Muscle of leg (tissue), 11 donors: ENCODE measurements around the gene CPNE5. TPM values are rescaled to one million over a fixed set of nuclear protein-coding genes. Genes with fewer than 3 reads are reported as not detected.
A peak's percentile ranks its signal among the peaks of the same experiment; 100 is the strongest.

Experiments used
- DNase-seq: peaks from one replicate; pipeline ENCODE4 v3.0.0; 2013
- H3K27ac ChIP-seq: one replicate; pipeline ENCODE4 v1.5.1; 2013; ENCODE audit warnings: mild to moderate bottlenecking, low read length, control low read depth
- H3K27me3 ChIP-seq: one replicate; pipeline ENCODE4 v1.6.1; 2013; ENCODE audit warnings: low read length; ENCODE audit not compliant: control insufficient read depth, insufficient read depth
- H3K36me3 ChIP-seq: one replicate; pipeline ENCODE4 v1.6.1; 2013; ENCODE audit warnings: low read length; ENCODE audit not compliant: control insufficient read depth, insufficient read depth
- H3K4me1 ChIP-seq: one replicate; pipeline ENCODE4 v1.6.1; 2013; ENCODE audit warnings: low read length; ENCODE audit not compliant: control insufficient read depth, insufficient read depth
- H3K4me3 ChIP-seq: one replicate; pipeline ENCODE4 v1.5.1; 2013; ENCODE audit warnings: low read length, control low read depth
- H3K9me3 ChIP-seq: replicated peaks from 2 replicates; pipeline ENCODE4 v1.6.1; 2013; ENCODE audit warnings: low read depth, low read length; ENCODE audit not compliant: control insufficient read depth
- WGBS: methylation state at CpG from one replicate; pipeline ENCODE4 v1.1.5; 2013; ENCODE audit warnings: missing lambda C conversion rate; ENCODE audit not compliant: insufficient coverage; 5-methylcytosine and 5-hydroxymethylcytosine counted together
- polyA plus RNA-seq, 8 donors: library from polyadenylated mRNA; unstranded; fragments of 120-200 nt; gene quantifications; one replicate each; pipeline versions ENCODE4 v1.2.1 to v1.2.3, GENCODE V29; 2013; ENCODE audit warnings: inconsistent platforms in 1 of 8, low replicate concordance in 1 of 8; ENCODE audit not compliant: insufficient read length in 8 of 8, insufficient read depth in 1 of 8
- total RNA-seq: library from RNA; stranded (reverse); fragments of 120-200 nt; gene quantifications from one replicate; pipeline ENCODE4 v1.2.4, GENCODE V29; 2013

CPNE5 gene
- total and polyA plus RNA-seq, 9 donors = 4.9 to 17.8 (median 8.2) TPM

DNA sequence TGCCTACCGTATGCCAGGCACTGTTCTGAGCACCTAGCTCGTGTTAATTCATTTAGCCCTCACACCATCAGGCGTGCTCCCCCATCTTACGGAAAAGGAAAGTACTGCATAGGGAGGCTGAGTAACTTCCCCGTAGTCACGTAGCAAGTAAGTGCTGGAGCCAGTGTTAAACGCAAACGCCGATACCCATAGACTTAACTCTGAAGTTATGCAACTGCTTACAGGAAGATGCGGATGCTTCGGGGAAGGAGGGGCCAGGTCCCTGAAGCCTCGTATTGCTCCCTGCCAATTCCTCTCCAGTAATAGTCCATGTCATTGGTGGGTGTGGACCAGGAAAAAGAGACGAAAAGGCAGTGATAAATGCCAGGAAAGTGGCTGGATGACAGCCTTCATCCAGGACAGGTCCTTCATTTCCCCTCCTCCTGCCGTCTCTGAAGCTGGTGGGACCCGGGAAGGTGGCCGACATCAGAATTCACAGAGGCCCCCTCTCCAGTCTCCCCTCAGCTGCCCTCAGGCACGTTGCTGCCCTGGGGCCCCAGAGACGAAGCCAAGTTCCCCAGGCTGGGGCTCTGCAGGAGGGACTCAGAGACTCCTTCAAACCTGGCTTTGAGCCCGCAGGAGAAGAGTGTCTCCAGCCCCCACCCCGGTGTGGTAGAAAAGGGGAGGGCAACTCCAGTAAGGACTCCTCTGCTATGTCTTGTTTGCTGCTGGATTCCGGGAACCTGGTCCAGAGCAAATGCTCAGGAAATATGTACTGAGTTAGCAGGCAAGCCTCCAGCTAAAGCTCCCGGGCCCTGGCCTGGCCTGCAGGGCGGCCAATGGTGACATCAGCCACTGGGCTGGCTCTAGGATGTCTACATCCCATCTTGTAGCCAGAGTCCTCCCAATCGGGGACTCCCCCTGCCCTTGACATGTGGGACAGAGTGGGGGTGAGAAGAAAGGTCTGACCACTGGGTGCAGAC, 103.9 kb downstream of the CPNE5 start:
- peaks cover 4% of the 10 kb centered on the region for H3K27me3 ChIP-seq
- no peak overlapping the region for H3K4me3 ChIP-seq
- no peaks in the 10 kb centered on the region for H3K36me3 ChIP-seq
- no peaks in the 10 kb centered on the region for H3K9me3 ChIP-seq
- H3K4me1 ChIP-seq = peaks cover 26% of the 10 kb centered on the region
- peak overlapping the region; percentile 89 for H3K27ac ChIP-seq
- 0% methylated on average over 13 of the region's 24 CpGs for WGBS
- DNase-seq = peak; percentile 98

DNA sequence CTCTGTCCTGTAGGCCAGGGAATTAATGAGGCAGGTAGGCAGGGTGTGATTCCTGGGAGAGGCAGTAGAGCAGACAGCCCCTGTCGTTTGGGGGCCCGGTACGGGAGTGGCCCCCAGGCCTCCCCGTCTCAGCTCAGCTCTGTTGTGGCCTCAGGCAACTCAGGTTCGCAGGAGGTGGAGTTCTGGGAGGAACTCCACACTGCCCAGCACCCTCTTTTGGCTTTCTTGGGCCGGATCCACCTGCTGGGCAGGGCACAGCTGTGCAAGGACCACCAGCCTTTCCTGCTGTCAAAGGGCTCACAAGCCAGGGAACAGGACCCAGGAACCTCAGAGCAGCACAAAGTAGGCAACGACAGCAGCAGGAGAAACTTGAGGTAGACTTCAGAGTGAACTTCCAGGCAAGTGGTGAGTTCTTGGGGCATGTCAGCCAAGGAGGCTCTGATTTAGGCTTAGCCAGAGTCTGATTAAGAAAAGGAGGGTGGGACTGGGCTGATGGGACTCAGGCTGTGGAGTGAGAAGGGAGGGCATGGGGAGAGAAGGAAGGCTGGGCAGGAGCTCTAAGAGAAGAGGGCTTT, 104.7 kb downstream of the CPNE5 start:
- 56% methylated on average over 5 of the region's 7 CpGs for WGBS
- Histone ChIP-seq H3K36me3 (no peaks in the 10 kb centered on the region), H3K9me3 (no peaks in the 10 kb centered on the region), H3K27me3 (peaks cover 4% of the 10 kb centered on the region), H3K27ac (peak overlapping the region; percentile 89), H3K4me3 (no peak overlapping the region), H3K4me1 (peaks cover 26% of the 10 kb centered on the region)
- DNase-seq = no peak

DNA sequence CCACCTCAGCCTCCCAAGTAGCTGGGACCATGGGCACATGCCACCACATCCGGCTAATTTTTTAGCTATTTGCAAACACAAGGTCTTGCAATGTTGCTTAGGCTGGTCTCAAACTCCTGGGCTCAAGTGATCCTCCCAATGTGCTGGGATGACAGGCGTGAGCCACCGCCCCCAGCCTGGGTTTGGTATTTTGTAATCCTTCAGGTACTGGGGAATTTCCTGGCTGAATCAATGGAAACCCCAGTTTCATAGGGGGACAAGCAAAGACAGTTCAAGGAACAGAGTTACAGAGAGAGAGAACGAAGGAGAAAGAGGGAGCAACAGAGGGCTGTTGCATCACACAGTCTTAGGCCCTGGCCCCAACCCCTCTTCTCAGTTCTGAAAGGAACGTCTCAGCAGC, 105.9 kb downstream of the CPNE5 start:
- Histone ChIP-seq H3K9me3 (no peaks in the 10 kb centered on the region), H3K4me1 (peaks cover 32% of the 10 kb centered on the region), H3K4me3 (no peak overlapping the region), H3K27ac (no peak overlapping the region), H3K27me3 (peaks cover 4% of the 10 kb centered on the region), H3K36me3 (no peaks in the 10 kb centered on the region)
- WGBS = 67% methylated on average over 3 of the region's 5 CpGs
- DNase-seq = no peak

DNA sequence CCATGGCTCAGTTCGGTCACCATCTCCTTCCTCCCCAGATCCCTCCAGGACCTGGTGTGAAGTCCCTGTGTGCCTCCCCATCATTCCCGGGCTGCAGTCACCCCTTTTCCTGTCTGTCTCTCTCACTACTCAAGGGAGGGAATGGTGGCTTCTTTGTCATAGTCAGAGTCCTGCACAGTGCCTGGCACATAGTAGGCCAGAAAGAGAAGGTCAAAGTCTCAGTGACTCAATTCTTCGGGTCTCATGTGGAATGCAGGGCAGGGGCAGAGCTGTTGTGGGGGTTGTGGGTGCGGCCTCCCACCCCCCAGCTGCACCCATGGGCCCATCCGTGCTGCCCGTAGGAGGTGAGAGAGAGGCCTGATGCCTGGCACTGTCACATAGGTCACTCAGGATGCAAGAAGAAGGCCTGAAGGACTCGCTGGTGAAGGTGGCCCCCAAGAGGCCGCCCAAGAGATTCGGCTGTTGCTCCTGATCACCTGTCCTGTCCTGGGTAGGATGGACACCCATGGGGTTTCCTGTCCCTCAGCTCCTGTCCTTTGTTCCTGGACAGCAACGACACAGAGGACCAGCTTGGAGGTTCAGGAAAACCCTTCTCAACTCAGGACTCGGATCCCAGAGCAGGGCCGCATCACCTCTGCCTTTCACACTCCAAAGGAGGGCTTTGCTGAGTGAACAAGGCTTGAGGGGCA, 107.5 kb downstream of the CPNE5 start:
- Histone ChIP-seq H3K27me3 (peaks cover 8% of the 10 kb centered on the region), H3K9me3 (no peaks in the 10 kb centered on the region), H3K27ac (no peak overlapping the region), H3K4me3 (no peak overlapping the region), H3K4me1 (peaks cover 29% of the 10 kb centered on the region), H3K36me3 (no peaks in the 10 kb centered on the region)
- WGBS = 72% methylated on average over 4 of the region's 12 CpGs
- no peak for DNase-seq

DNA sequence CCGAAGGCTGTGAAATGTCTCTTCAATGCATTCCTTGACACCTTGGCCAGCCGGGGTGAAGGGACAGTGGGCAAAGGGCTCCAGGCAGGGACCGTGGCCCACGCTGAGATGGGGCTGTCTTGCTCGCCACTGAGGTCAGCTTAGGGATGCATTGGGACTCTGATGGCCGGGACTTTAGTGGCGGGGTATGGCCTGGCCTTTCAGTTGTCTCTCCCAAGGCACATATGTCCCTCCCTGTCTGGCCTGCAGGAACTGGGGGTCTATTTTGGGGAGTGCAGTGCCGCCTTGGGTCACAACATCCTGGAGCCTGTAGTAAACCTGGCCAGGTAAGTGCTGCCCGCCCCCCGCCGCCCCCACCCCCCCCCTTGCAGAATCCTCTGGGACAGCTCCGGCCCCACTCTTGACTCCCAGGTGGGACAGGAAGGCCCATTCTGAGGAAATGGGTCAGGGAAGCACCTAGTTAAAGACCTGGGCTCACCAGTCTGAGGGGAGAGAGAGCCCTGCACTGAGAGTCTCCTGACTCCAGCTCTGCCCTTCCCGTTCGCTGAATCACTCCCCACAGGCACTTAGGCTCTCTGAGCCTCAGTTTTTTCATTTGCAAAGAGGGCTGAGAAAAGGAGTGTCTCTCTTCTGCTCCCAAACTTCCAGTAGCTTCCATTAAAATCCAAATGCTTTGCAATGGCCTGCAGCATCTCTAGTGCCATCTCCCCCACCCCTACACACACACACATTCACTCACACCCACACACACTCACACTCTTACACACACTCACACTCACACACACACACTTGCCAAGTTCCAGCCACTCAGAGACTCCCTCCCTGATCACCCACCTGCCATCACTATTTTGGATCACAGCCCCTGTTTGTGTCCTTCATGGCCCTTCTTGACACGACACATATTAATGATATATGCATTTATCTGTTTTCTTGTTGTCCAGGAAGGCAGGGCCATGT, 108.5 kb downstream of the CPNE5 start:
- Histone ChIP-seq H3K27me3 (peaks cover 8% of the 10 kb centered on the region), H3K4me3 (no peak overlapping the region), H3K9me3 (no peaks in the 10 kb centered on the region), H3K4me1 (peaks cover 23% of the 10 kb centered on the region), H3K36me3 (no peaks in the 10 kb centered on the region), H3K27ac (no peak overlapping the region)
- 72% methylated on average over 7 of the region's 15 CpGs for WGBS
- no peak for DNase-seq

DNA sequence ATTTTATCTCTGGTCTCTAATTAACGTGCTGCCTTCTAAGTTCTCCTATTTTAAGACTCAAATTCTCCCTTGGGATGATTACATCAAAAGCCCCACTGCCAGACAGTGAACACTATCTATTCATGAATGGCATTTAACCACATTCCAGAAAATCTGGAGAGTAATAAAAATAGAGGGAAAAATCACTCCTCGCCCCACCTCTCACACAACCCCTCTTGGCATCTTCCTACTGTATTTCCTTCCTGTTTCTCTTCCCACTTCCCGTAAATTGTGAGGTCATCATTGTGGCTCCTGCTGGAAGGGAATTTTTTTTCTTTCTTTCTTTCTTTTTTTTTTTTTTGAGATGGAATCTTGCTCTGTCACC, 110.1 kb downstream of the CPNE5 start:
- H3K9me3 ChIP-seq = no peaks in the 10 kb centered on the region
- peaks cover 4% of the 10 kb centered on the region for H3K27me3 ChIP-seq
- peak; percentile 73 for DNase-seq
- H3K27ac ChIP-seq = peak overlapping the region; percentile 20
- no peaks in the 10 kb centered on the region for H3K36me3 ChIP-seq
- WGBS = no CpG with 5 or more reads among the region's 3 CpGs
- no peak overlapping the region for H3K4me3 ChIP-seq
- H3K4me1 ChIP-seq = peaks cover 8% of the 10 kb centered on the region

DNA sequence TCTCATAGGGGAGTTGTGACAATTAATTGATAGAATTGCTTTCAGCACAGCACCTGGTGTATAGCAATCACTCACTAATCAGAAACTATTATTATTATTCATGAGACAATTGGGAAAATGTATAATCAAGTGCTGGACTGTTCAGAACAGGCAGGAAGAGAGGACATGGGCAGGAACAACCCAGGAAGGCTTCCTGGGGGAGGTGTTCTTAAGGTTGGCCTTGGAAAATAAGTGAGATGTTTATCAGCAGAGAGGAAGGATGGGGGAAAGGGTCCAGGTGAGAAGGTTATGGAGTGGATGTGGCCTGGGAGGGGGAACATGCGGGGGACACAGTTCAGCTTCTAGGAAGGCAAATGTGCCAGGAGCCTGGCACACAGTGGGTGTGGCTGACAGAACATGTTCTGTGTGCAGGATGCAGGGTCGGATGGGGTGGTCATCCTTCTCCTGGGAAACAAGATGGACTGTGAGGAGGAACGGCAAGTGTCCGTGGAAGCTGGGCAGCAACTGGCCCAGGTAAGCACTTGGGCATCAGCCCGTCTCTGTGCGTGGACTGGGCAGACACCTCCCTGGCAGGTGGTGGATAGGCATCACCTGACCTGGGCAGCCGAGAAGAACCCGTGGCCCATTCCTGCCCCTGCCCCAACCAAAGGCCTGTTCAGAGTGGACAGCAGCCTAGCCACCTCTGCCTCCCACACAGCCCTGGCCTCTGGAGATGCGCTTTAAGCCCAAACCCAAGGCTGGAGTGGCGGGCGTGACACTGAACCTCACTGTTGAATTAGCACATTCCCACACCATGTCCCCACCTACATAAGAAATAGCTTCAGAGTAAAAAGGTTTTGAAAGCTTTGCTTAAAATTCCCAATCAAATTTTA, 110.7 kb downstream of the CPNE5 start:
- H3K4me3 ChIP-seq = no peak overlapping the region
- no peak for DNase-seq
- H3K4me1 ChIP-seq = peaks cover 6% of the 10 kb centered on the region
- peaks cover 4% of the 10 kb centered on the region for H3K27me3 ChIP-seq
- no peaks in the 10 kb centered on the region for H3K9me3 ChIP-seq
- peak overlapping the region; percentile 20 for H3K27ac ChIP-seq
- H3K36me3 ChIP-seq = no peaks in the 10 kb centered on the region
- 77% methylated on average over 10 of the region's 11 CpGs for WGBS

DNA sequence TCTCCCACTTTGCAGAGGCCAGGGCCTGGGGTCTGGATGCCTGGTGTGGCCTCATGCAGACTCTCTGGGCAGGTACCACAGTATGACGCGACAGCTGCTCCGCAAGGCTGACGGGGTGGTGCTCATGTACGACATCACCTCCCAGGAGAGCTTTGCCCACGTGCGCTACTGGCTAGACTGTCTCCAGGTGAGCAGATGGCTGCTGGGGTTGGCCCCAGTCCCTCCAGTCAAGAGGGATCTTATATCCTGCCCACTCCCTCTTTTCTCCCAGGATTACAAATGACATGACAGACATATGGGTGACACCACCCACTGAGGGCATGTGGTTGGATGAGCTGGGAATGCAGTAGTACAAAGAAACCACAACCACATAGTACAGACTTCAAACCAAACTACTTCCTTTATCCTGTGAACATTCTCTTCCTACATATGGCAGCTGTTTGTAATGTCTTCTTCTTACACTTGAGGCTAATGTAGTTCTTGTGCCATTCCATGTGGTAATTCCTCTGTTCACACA, 111.7 kb downstream of the CPNE5 start:
- Histone ChIP-seq H3K4me1 (peaks cover 6% of the 10 kb centered on the region), H3K27ac (no peak overlapping the region), H3K36me3 (no peaks in the 10 kb centered on the region), H3K4me3 (no peak overlapping the region), H3K27me3 (peaks cover 4% of the 10 kb centered on the region), H3K9me3 (no peaks in the 10 kb centered on the region)
- DNase-seq = no peak
- WGBS = 60% methylated on average over 7 of the region's 7 CpGs

DNA sequence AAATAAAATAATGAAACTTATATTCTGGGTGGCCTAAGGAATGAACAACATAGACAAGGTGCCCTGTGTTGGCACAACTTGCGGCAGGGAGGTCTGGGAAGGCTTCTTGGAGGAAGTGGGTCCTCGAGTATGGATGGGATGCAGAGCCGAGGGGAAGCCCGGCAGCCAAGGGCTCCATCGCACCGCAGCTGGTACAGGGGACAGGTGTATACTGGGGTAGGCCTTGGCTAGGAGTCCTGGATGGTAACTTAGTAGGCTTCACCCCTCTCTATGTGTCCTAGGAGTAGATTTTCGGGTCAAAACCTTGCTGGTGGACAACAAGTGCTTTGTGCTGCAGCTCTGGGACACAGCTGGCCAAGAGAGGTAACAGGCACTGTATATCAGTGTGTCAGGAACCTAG, 113.7 kb downstream of the CPNE5 start:
- Histone ChIP-seq H3K4me3 (no peak overlapping the region), H3K9me3 (no peaks in the 10 kb centered on the region), H3K4me1 (peaks cover 6% of the 10 kb centered on the region), H3K36me3 (no peaks in the 10 kb centered on the region), H3K27me3 (peaks cover 4% of the 10 kb centered on the region), H3K27ac (no peak overlapping the region)
- WGBS = 85% methylated on average over 6 of the region's 7 CpGs
- no peak for DNase-seq
